DOHH2 (cell line): Measurements from ENCODE around the gene RPTOR.

Source experiments
- H3F3A ChIP-seq: fragments of 200-600 bp; sonication (generic), shearing (Covaris generic); 2 replicates; pipeline ENCODE4 v1.6.0; 2016; ENCODE audit warnings: antibody characterized with exemption, mild to moderate bottlenecking; ENCODE audit not compliant: control insufficient read depth, insufficient read depth
- H3K27ac ChIP-seq: fragments of 200-600 bp; sonication (generic); 2 replicates; pipeline ENCODE4 v1.5.1; 2014; ENCODE audit warnings: low read depth, mild to moderate bottlenecking, low read length, moderate library complexity
- H3K27me3 ChIP-seq: fragments of 200-600 bp; sonication (generic); 2 replicates; pipeline ENCODE4 v1.6.1; 2014; ENCODE audit warnings: mild to moderate bottlenecking, low read length, mixed read lengths; ENCODE audit not compliant: control insufficient read depth
- H3K36me3 ChIP-seq: fragments of 200-600 bp; sonication (generic); 2 replicates; pipeline ENCODE4 v1.6.1; 2014; ENCODE audit warnings: mild to moderate bottlenecking, low read length, moderate library complexity, mixed read lengths; ENCODE audit not compliant: control insufficient read depth
- H3K4me1 ChIP-seq: fragments of 200-600 bp; sonication (generic); 2 replicates; pipeline ENCODE4 v1.6.1; 2014; ENCODE audit warnings: mild to moderate bottlenecking, low read length, mixed read lengths; ENCODE audit not compliant: control insufficient read depth
- H3K4me2 ChIP-seq: fragments of 200-600 bp; sonication (generic); 2 replicates; pipeline ENCODE4 v1.6.0; 2014; ENCODE audit warnings: mild to moderate bottlenecking, low read length, moderate library complexity
- H3K4me3 ChIP-seq: fragments of 200-600 bp; sonication (generic); 2 replicates; pipeline ENCODE4 v1.5.1; 2014; ENCODE audit warnings: mild to moderate bottlenecking, low read length, mixed read lengths
- H3K79me2 ChIP-seq: fragments of 200-600 bp; sonication (generic); 2 replicates; pipeline ENCODE4 v1.6.1; 2014; ENCODE audit warnings: mild to moderate bottlenecking, low read length, mixed read lengths; ENCODE audit not compliant: control insufficient read depth
- H3K9me2 ChIP-seq: fragments of 200-600 bp; sonication (generic); replicated peaks from 2 replicates; pipeline ENCODE4 v1.6.1; 2014; ENCODE audit warnings: mild to moderate bottlenecking, low read length, mixed read lengths; ENCODE audit not compliant: control insufficient read depth
- H3K9me3 ChIP-seq: fragments of 200-600 bp; sonication (generic); 2 replicates; pipeline ENCODE4 v1.6.1; 2014; ENCODE audit warnings: antibody characterized with exemption, low read length, mixed read lengths; ENCODE audit not compliant: control insufficient read depth, insufficient read depth
- H4K20me1 ChIP-seq: fragments of 200-600 bp; sonication (generic); 2 replicates; pipeline ENCODE4 v1.6.0; 2014; ENCODE audit warnings: low read depth, mild to moderate bottlenecking, antibody characterized with exemption, low read length, moderate library complexity; ENCODE audit not compliant: control insufficient read depth, insufficient read depth
- CTCF ChIP-seq: fragments of 200-600 bp; sonication (generic); IDR thresholded peaks from one replicate; pipeline ENCODE4 v1.5.1; 2014; ENCODE audit warnings: antibody characterized with exemption, mild to moderate bottlenecking, low read depth, low read length; ENCODE audit not compliant: poor library complexity, severe bottlenecking
- EZH2phosphoT487 ChIP-seq: fragments of 200-600 bp; sonication (generic); IDR thresholded peaks from 2 replicates; pipeline ENCODE4 v1.6.1; 2017; ENCODE audit warnings: borderline replicate concordance, mild to moderate bottlenecking, antibody characterized with exemption, low read length, moderate library complexity, mixed read lengths

Gene RPTOR

GRCh38 chr17:80528536-80528935 is 16.1 kb upstream of the RPTOR start:
- no peak overlapping the region for H3K4me2 ChIP-seq
- no peak overlapping the region for H3K27ac ChIP-seq
- H3K4me1 ChIP-seq = no peaks in the 10 kb centered on the region
- no peaks in the 10 kb centered on the region for H3K9me3 ChIP-seq
- H3K4me3 ChIP-seq = no peak overlapping the region
- H3K36me3 ChIP-seq = no peaks in the 10 kb centered on the region
- no peaks in the 10 kb centered on the region for H4K20me1 ChIP-seq
- no peaks in the 10 kb centered on the region for H3K9me2 ChIP-seq
- H3K27me3 ChIP-seq = no peaks in the 10 kb centered on the region
- no peaks in the 10 kb centered on the region for H3F3A ChIP-seq
- no peaks in the 10 kb centered on the region for H3K79me2 ChIP-seq
- TF ChIP-seq CTCF (no peak), EZH2phosphoT487 (no peak)

GRCh38 chr17:80529104-80529903 is 15.3 kb upstream of the RPTOR start:
- no peaks in the 10 kb centered on the region for H3F3A ChIP-seq
- no peak overlapping the region for H3K27ac ChIP-seq
- H3K27me3 ChIP-seq = no peaks in the 10 kb centered on the region
- H3K4me1 ChIP-seq = no peaks in the 10 kb centered on the region
- no peaks in the 10 kb centered on the region for H3K79me2 ChIP-seq
- no peak overlapping the region for H3K4me2 ChIP-seq
- H4K20me1 ChIP-seq = no peaks in the 10 kb centered on the region
- no peak overlapping the region for H3K4me3 ChIP-seq
- TF ChIP-seq CTCF (no peak), EZH2phosphoT487 (no peak)
- no peaks in the 10 kb centered on the region for H3K9me3 ChIP-seq
- no peaks in the 10 kb centered on the region for H3K9me2 ChIP-seq
- no peaks in the 10 kb centered on the region for H3K36me3 ChIP-seq

- no peak overlapping the region for H3K27ac ChIP-seq
- TF ChIP-seq CTCF = no peak
- TF ChIP-seq EZH2phosphoT487 = no peak
- H3K4me2 ChIP-seq = no peak overlapping the region
- no peaks in the 10 kb centered on the region for H3K27me3 ChIP-seq
- H3K79me2 ChIP-seq = no peaks in the 10 kb centered on the region
- no peaks in the 10 kb centered on the region for H3K9me2 ChIP-seq
- H3K4me1 ChIP-seq = no peaks in the 10 kb centered on the region
- H3K36me3 ChIP-seq = no peaks in the 10 kb centered on the region
- no peaks in the 10 kb centered on the region for H3K9me3 ChIP-seq
- H3K4me3 ChIP-seq = no peak overlapping the region
- no peaks in the 10 kb centered on the region for H3F3A ChIP-seq
- no peaks in the 10 kb centered on the region for H4K20me1 ChIP-seq
These were observed 14.7 kb upstream of the RPTOR start for GRCh38 chr17:80529904-80530292.
